GM18861 (cell line): Measurements from ENCODE around the gene HAGH.

Experiments used
- ATAC-seq: cut with Tn5 transposase; IDR thresholded peaks from one replicate; pipeline ENCODE4 v1.9.1; 2021; ENCODE audit not compliant: unreplicated experiment

Gene HAGH

DNA sequence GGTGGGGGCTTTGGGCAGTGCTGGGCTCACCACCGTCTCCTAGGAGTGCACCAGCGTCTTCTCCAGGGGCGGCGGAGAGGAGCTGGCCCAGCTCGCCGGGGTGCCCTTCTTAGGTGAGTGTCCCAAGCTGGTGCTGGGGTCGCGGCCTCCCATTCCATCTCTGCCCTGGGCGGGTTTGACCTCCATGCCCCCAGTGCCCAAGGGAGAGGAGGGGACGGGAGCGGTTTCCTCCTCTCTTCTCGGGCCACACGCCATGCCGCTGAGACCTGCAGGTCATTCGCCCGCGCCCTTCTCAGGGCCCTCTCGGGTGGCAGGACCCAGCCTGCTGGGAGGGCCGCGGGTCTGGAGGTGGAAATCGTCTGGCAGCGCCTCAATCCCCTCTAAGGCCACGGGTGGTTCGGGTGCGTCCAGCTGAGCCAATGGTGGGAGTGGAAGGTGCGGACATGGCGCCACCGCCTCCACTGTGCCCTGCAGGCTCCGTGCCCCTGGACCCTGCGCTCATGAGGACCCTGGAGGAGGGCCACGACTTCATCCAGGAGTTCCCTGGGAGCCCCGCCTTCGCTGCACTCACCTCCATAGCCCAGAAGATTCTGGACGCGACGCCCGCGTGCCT, 38.4 kb downstream of the HAGH start:
- ATAC-seq = no peak

DNA sequence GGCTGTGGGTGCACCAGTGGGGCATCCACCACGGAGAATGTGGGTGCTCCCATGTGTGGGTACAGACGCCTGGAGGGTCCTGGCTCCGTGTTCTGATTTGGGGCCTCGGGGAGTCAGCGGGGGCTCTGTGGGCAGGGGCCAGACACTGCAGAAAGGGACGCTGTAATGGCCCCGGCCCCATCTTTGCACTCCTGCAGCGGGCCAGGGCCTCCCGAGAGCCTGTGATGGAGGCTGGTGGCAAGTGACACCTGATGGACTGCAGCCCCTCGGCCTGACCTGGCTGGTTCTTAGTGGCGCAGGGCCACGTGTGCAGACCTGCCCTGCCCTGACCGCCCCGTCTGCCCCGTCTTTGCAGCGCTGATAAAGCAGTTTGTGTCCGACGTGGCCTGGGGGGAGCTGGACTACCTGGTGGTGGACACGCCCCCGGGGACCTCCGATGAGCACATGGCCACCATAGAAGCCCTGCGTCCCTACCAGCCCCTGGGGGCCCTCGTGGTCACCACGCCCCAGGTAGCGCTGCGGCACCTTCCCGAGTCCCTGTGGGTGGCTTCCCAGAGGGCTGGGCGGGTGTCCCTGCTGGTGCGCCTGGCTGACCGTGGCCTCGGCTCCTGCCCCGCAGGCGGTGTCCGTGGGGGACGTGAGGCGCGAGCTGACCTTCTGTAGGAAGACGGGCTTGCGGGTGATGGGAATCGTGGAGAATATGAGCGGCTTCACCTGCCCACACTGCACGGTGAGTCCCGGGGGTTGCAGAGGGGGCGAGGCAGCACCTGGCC, 39.1 kb downstream of the HAGH start:
- ATAC-seq = no peak

DNA sequence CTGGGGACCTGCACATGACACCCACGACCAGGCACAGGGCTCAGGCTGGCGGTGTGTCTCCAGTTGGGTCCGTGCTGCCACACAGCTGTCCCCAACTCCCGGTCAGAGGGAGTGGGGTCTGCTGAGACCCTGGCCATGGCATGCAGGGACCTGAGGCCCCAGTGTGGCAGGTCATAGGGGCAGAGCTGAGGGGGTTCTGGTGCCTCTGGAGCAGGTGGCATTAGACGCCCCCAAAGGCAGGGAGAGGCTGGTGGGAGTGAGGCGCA, 39.6 kb downstream of the HAGH start:
- no peak for ATAC-seq

DNA sequence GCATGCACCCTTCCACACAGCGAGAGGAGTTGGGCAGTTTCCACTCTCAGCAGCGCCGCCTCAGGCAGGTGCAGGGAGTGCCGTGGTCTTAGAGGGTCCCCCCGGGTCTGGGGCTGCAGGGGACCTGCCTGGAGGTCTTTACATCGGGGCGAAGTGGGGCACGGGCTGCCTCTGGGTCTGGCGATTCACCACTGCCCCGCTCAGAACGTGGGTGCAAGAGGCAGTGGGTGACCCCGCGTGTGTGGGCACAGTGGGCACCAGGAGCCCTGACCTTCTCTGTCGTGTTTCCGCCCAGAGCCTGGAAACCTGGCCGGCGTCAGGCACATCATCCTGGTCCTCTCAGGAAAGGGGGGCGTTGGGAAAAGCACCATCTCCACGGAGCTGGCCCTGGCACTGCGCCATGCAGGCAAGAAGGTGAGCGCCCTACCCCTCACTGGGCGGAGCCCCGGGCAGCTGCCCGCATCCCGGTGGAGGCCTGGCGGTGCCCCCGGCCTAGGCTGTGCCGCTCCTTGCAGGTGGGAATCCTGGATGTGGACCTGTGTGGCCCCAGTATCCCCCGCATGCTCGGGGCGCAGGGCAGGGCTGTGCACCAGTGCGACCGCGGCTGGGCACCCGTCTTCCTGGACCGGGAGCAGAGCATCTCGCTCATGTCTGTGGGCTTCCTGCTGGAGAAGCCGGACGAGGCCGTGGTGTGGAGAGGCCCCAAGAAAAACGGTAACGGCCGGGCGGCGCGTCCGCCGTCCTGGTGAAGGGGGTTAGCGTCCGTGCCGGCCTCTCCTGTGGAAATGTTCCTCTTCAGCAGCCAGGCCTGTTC, 40.2 kb downstream of the HAGH start:
- ATAC-seq = no peak

DNA sequence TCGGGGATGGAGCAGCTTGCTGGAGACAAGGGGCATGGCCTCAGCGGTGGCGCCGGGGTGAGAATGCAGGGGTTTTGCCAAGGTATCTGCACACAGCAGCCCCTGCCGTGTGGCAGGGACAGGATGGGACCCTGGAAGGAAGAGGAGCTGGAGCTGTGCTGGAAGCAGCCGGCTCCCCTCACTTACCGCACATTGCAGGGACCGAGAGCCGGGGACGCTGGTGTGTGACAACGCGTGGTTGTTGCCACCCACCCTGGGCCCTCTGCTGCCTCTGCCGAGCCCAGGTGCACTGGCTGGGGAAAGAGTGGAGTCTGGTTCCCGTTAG, 40.8 kb downstream of the HAGH start:
- ATAC-seq = no peak

DNA sequence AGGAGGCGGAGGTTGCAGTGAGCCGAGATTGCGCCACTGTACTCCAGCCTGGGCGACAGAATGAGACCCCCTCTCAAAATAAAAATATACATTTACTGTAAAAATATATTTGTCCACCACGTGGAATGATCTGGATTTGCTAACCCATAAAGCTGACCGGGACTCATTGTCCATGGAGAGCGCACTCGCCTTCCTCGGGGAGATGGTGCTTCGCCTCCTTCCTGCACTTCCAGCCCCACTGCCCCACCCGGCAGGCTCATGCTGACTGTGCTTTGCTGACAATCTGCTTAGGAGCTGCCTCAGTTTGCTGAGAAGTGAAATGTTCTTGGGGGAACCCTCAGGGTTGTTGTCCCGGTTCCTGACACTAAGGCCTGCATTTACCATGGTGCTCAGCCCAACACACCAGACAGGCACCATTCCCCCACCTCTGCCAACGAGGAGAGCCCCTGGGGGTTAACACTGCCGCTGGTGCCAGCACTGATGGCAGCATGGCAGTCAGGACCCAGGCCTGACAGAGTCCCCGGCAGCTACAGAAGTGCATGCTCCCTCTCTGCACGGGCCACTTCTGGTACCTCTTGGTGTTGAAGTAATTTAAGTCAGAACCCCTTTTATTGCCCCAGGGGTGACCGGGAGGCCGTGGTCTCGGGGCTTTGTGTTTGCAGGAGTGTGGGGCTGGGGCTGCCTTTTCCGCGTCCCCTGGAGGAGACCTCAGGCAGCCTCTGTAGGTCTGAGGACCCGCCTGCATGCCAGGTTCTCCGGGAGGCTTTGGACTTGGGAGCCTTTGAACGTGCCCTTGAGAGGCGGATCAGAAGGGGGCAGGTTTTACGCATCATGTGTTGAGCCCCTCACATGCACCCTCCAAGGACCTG, 41.4 kb downstream of the HAGH start:
- no peak for ATAC-seq

DNA sequence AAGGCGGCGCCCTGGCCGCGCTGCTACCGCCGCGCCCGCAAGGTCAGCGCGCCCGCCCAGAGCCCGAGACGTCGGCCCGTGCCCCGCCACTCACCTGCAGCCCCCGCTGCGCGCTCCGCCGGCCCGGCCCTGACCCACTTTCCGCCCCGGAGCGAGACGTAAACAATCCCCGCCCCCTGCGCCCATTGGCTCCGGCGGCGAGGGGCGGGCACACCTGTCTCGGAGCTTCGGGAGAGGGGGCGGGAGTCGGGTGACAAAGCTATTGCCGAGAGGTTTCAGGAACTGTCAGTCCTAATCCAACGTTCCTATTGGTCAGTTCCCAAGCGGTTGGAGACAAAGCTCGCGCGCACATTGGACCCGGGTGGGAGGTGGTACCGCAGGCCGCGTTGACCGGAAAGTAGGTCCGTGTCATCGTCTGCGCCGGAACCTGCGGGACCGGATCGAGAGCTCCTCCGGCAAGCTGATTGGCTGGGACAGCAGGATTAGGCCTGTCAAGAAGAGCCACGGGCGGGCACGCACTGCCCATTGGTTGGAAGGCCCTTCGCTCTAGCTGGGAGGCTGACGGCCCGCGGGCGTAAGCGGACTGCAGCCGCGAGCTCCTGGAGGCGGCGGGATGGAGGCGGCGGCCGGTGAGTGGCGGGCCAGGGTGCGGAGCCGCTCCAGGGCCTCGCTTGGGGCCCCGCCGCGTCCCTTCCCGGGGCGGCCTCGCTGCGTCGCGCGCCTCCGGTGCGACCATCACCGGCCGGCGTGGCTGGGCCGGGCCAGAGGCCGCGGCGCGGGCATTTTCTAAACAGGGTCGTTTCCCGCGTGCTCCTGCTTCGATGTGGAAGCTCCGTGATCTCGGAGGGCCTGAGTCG, 44.0 kb downstream of the HAGH start, which contains the start of the genes NUBP2 and SPSB3:
Gene NUBP2, plus strand, starts transcription at position 553 of the 857 bp plus-strand sequence. Its CDS starts 61 bp downstream, at position 614.
Gene SPSB3, minus strand, starts transcription at position 164 of the 857 bp plus-strand sequence. CDS start 1,088 bp downstream, outside the sequence.
- ATAC-seq = peak; percentile 76

DNA sequence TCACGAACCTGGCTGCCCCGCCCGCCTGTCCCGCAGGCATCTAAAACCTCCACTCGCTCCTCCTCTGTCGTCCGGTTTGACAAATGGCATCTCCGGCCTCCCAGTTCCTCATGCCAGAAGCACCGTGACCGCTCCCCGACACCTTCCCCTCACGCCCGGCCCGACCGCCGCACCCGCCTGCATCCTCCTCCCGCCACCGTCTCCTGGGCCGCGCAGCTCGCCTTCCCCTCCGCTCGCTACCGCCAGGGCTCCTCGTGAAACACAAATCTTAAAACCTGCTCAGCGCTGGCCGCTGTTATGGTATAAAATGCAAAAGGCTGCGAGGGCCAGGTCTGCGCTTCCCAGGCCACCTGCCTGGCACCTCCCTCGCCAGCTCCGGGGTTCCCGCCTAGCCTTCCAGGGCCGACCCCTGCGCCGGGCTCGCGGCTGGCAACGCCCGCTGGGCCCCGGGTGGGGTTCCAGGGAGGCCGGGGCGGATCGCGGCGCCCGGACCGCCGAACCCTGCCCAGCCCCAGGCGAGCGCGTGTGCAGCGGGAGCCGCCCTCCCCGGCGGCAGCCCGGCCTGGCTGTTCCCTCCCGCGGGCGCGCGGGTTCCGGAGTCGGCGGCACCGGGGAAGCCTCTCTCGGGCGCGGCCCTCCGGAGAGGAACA, 44.7 kb downstream of the HAGH start:
- ATAC-seq = no peak

- no peak for ATAC-seq
Observed at GRCh38 chr16:1781254-1781653, 45.4 kb downstream of the HAGH start.

GRCh38 chr16:1780677-1781072, 46.0 kb downstream of the HAGH start:
- no peak for ATAC-seq

DNA sequence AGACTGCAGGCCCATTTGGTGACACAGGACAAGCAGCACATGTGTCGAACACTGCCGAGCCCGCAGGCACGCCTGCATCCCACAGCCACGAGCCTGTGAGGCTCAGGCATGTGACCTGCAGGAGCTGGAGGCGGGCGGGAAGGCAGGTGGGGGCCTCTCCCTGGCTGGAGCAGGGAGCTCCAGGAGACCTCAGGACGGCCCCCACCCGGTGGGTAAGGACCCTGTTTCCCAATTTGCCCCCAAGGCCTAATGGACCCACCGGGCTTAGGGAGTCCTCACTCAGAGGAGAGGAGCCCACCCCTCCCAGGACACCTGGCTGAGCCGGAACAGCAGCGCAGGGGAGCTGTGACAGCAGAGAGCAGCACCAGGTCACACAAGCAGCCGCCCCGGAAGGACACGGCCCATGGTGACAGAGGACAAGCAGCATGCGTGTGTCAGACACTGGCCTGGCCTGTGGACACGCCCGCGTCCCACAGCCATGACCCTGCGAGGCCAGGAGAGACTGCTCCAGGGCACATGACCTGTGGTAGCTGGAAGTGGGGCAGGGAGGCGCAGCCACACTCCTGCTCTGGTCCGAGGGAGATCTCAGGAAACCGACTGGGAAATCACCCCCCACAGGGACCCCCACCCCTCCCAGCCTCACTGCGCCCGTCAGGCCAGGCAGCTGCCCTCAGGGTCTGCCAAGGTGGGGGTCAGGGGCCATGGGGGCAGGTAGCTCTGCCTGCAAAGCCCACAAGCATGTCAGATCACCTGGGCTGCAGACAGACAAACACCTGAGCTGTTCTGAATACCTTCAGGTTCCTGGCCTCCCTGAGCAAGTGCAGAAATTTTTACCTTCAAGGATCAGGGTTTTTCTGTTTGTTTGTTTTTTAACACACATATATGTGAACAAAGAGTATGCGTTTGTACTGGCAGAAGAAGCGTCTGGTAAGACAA, 46.6 kb downstream of the HAGH start:
- no peak for ATAC-seq

GRCh38 chr16:1779234-1779701, 47.4 kb downstream of the HAGH start:
- ATAC-seq = no peak

DNA sequence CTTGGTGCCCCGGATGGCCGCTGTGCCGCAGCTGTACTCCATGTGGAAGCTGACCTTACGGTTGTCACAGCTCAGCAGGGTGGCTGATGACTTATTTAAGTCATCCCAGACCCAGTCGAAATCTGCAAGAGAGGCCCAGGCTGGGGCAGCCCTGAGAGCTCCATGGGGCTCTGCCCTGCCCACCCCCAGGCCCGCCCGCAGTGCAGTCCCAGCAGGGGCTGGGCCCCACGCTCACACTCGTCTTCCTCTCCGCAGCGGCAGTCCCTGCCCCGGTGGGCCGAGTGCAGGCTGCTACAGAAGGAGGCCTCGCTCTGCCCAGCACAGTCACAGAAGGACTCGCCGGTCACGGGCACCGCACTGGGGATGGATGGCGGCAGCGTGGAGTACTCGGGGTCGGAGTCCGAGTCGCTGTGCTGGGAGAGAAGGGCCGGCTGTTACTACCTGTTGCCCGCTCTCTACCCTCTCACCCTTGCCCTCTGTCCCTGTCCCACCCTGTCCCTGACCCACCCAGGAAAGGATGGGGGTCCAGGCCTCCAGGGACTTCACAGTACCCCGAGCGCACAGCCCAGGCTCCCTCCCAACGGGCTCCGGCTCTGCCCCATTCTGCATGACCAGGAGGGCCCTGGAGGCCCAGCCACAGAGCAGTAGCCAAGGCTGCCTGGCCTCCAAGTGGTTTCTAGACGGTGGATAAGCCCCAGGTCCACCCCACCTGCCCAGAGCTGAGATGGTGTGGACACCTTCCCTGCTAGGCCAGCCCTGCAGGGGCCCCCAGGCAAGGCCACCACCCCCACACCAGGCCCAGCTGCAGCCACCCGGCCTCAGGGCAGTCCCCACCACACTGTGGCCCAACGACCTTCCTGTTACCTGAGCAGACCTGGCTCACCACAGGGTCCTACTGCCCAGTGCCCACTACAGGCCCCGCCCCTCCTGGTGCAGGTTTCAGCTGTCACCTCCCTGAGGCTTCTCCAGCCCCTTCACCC, 48.1 kb downstream of the HAGH start:
- ATAC-seq = no peak

- ATAC-seq = no peak
Observed at GRCh38 chr16:1777375-1778199, 49.0 kb downstream of the HAGH start.

DNA sequence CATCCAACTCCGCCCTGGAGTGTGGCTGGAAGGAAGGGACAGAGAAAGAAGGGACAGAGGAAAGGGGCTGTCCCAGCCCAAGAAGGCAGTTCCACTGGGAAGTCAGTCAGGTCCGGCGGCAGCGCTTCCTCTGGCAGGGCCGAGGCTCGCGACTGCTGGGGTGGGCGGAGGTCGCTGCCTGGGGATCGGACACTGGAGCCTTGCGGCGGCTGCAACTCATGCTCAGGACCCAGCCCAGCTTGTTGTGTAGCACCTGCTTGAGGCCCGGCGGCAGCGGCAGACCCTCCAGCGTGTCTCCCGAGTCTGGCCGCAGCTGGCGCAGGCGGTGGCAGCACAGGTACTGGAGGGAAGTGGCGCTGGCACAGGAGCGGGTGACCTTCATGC, 49.6 kb downstream of the HAGH start:
- ATAC-seq = no peak

- no peak for ATAC-seq
Observed at GRCh38 chr16:1776672-1776955, 50.0 kb downstream of the HAGH start.
